ENCODE data around the gene ARID1B.

- TF ChIP-seq, protein P1, sequence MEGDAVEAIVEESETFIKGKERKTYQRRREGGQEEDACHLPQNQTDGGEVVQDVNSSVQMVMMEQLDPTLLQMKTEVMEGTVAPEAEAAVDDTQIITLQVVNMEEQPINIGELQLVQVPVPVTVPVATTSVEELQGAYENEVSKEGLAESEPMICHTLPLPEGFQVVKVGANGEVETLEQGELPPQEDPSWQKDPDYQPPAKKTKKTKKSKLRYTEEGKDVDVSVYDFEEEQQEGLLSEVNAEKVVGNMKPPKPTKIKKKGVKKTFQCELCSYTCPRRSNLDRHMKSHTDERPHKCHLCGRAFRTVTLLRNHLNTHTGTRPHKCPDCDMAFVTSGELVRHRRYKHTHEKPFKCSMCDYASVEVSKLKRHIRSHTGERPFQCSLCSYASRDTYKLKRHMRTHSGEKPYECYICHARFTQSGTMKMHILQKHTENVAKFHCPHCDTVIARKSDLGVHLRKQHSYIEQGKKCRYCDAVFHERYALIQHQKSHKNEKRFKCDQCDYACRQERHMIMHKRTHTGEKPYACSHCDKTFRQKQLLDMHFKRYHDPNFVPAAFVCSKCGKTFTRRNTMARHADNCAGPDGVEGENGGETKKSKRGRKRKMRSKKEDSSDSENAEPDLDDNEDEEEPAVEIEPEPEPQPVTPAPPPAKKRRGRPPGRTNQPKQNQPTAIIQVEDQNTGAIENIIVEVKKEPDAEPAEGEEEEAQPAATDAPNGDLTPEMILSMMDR (IDR thresholded peaks at IDR 0.05) = no peak
- no peak for TF ChIP-seq POLR2A (IDR thresholded peaks at IDR 0.05)
Measured at GRCh38 chr6:157030755-157031154, 253.6 kb downstream of the ARID1B start.

Measured in prostate gland (tissue), 2 donors.